Stimulated activated CD4-positive, alpha-beta T cell treated with anti-CD3 and anti-CD28 coated beads, Interleukin-1b, Interleukin-23, amount 100 ng/mL, for 4 hours (primary cell): ENCODE data around the gene WDFY1.

Source experiments
- DNase-seq, 2 donors: peaks; one replicate each; pipeline ENCODE4 v3.0.0-alpha.2; 2020; ENCODE audit warnings: low read depth in 2 of 2

The WDFY1 gene

GRCh38 chr2:223856584-223856983 is 88.6 kb downstream of the WDFY1 start:
- DNase-seq, result no peak

- no peak for DNase-seq
Observed at GRCh38 chr2:223856021-223856420, 89.1 kb downstream of the WDFY1 start.

GRCh38 chr2:223855426-223855825 is 89.7 kb downstream of the WDFY1 start:
- DNase-seq, result no peak

DNA sequence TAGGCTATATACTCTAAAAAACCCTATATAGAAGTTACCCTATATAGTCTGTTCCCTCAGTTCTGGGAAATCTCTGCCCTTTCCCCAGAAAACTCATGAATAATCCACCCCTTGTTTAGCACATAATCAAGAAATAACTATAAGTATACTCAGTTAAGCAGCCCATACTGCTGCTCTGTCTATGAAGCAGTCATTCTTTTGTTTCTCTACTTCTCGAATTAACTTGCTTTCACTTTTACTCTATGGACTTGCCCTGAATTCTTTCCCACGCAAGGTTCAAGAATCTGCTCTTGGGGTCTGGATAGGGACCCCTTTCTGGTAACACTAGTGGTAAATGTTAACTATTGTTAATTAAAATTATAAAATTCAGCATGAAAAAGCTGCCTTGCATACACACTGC is 90.4 kb downstream of the WDFY1 start:
- no peak for DNase-seq

DNA sequence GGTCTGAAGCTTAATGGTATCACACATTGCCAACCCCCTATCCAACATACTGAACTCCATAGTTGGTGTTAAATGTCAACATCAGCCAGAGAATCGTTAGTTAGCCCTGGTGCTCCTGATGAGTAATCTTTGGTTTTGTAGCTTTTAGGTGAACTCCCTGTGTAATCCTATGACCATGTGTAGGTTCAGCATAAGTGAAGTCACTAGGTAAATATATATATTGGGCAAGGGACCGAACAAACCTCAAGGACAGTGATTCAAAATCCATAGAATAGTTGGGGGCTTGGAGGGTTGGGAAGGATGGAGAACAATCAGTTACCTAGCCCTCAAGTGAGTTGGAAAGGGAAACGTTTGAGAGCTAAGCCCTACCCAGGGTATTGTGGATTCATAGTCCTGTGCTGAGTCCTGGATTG is 91.7 kb downstream of the WDFY1 start:
- no peak for DNase-seq

GRCh38 chr2:223852281-223852795 is 92.8 kb downstream of the WDFY1 start:
- DNase-seq, result no peak

- DNase-seq, result no peak
Observed at GRCh38 chr2:223847410-223847809, 97.7 kb downstream of the WDFY1 start.

GRCh38 chr2:223846515-223846914 is 98.6 kb downstream of the WDFY1 start:
- no peak for DNase-seq

GRCh38 chr2:223841436-223842190 is 103.5 kb downstream of the WDFY1 start:
- DNase-seq, result no peak

DNA sequence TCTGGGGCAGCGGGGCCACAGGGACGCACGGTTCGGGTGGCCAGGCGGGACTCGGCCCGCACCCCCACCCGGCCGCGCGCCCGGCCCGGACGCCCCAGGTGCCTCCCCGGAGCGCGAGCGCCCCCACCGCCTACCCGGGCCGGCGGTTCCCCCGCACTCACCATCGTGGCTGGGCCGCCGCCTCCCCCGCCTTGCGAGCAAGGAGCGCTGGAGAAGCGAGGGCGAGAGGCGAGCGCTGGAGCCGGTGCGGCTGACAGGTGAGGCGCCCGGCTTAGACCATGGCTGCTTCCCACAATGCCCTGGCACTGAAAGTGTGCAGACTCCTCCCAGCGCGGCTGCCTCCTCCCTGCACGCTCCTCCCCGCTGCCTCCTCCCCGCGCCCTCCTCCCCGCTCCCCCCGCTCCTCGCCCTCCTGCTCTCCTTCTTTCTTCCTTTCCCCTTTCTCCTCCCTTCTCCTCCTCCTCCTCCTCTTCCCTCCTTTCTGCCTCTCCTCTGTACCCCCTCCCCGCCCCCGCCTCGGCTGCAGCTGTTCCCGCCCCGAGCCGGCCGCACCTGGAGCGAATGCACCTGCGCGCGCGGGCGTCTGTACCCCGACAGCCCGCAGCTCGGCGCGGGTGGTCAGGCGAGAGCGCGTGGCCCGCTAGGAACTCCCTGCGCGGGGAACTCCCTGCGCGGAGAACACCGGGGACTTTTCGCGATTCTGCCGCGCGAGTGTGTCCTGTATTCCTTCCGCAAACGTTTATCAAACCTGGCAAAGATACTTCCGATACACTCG is 107.7 kb downstream of the WDFY1 start, which contains the start of gene AP1S3:
Gene AP1S3 (minus strand): TSS at position 296 of the 775 bp plus-strand sequence. CDS start 132 bp downstream, at position 164.
- DNase-seq, result peak; percentile 60 to 67

GRCh38 chr2:223835701-223836532 is 109.2 kb downstream of the WDFY1 start:
- DNase-seq, result no peak

DNA sequence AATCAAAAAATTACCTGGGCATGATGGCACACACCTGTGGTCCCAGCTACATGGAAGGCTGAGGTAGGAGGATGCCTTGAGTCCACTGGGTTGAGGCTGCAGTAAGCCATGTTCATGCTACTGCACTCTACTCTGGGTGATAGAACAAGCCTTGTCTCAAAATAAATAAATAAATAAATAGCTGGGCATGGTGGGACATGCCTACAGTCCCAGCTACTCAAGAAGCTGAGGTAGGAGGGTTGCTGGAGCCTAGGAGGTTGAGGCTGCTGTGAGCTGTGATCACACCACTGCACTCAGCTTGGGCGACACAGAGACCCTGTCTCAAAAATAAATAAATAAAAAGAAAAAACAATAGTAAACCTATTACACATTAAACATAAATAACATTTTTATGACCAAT is 110.7 kb downstream of the WDFY1 start:
- no peak for DNase-seq

GRCh38 chr2:223832241-223832903 is 112.8 kb downstream of the WDFY1 start:
- no peak for DNase-seq

DNA sequence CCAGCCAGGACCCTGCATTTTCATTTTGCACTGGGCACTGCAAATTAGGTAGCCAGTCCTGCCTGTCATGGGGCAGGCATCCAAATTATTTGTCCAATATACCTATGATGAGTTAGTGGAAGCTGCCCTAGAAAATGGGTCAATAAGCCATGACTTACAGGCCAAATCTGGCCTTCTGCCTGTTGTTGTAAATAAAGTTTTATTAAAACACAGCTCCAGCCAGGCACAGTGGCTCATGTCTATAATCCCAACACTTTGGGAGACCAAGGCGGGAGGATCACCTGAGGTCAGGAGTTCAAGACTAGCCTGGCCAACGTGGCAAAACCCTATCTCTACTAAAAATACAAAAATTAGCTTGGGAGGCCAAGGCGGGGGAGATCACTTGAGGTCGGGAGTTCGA is 116.0 kb downstream of the WDFY1 start:
- no peak for DNase-seq

GRCh38 chr2:223828314-223828713 is 116.8 kb downstream of the WDFY1 start:
- DNase-seq, result no peak

DNA sequence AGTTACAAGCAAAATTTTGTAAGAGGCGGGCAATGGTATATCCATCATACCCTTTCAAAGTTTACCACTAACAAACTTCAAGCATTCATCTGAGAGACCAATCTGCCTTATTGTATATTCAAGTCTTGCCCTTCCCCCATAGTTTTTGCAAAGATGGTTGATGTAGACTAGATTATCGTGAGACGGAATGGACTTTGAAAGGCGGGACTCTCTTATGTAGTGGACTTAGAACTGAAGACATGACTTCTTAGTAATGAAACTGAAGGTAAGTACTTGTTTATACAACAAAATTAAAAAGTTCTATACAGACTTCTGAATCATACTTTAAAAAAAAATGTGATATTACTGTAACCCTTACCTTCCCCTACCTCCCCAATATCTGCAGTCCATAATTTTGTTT is 118.1 kb downstream of the WDFY1 start:
- DNase-seq, result no peak
